Measurements from ENCODE around the gene NUDT13.

- TF ChIP-seq, protein P1, sequence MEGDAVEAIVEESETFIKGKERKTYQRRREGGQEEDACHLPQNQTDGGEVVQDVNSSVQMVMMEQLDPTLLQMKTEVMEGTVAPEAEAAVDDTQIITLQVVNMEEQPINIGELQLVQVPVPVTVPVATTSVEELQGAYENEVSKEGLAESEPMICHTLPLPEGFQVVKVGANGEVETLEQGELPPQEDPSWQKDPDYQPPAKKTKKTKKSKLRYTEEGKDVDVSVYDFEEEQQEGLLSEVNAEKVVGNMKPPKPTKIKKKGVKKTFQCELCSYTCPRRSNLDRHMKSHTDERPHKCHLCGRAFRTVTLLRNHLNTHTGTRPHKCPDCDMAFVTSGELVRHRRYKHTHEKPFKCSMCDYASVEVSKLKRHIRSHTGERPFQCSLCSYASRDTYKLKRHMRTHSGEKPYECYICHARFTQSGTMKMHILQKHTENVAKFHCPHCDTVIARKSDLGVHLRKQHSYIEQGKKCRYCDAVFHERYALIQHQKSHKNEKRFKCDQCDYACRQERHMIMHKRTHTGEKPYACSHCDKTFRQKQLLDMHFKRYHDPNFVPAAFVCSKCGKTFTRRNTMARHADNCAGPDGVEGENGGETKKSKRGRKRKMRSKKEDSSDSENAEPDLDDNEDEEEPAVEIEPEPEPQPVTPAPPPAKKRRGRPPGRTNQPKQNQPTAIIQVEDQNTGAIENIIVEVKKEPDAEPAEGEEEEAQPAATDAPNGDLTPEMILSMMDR (IDR thresholded peaks at IDR 0.05) = no peak
- TF ChIP-seq POLR2A (IDR thresholded peaks at IDR 0.05) = no peak
- no peak for TF ChIP-seq POLR2AphosphoS5 (IDR thresholded peaks at IDR 0.05)
Measured at GRCh38 chr10:73093922-73094850, 16.1 kb upstream of the NUDT13 start.
